Epithelial cell of prostate (primary cell): ENCODE measurements around the gene PTPRB.

Experiments used
- DNase-seq: peaks from one replicate; pipeline ENCODE4 v3.0.0-alpha.2; 2011; ENCODE audit warnings: low read depth, low spot score
- H3K27ac ChIP-seq: fragments of 450-650 bp; 2 replicates; pipeline ENCODE4 v1.5.1; 2017; ENCODE audit warnings: mild to moderate bottlenecking

Gene PTPRB

GRCh38 chr12:70605976-70606375 is 31.3 kb downstream of the PTPRB start:
- H3K27ac ChIP-seq, result no peak overlapping the region
- peak; percentile 24 for DNase-seq

- no peak overlapping the region for H3K27ac ChIP-seq
- no peak for DNase-seq
These were observed 32.6 kb downstream of the PTPRB start for GRCh38 chr12:70604662-70605061.

- no peak for DNase-seq
- H3K27ac ChIP-seq, result no peak overlapping the region
These were observed 34.2 kb downstream of the PTPRB start for GRCh38 chr12:70603044-70603443.

- no peak overlapping the region for H3K27ac ChIP-seq
- DNase-seq, result no peak
These were observed 38.6 kb downstream of the PTPRB start for GRCh38 chr12:70598467-70599193.

- H3K27ac ChIP-seq, result no peak overlapping the region
- DNase-seq, result no peak
These were observed 44.6 kb downstream of the PTPRB start for GRCh38 chr12:70592664-70593063.

- no peak for DNase-seq
These were observed 46.5 kb downstream of the PTPRB start for GRCh38 chr12:70590549-70591226.

GRCh38 chr12:70590051-70590450 is 47.2 kb downstream of the PTPRB start:
- no peak overlapping the region for H3K27ac ChIP-seq
- DNase-seq, result peak; percentile 12

More at GRCh38 chr12:70590549-70591226, 46.5 kb downstream of the PTPRB start:
- H3K27ac ChIP-seq, result no peak overlapping the region

- H3K27ac ChIP-seq, result no peak overlapping the region
- DNase-seq, result no peak
These were observed 52.9 kb downstream of the PTPRB start for GRCh38 chr12:70584332-70584731.

- no peak overlapping the region for H3K27ac ChIP-seq
- no peak for DNase-seq
These were observed 54.0 kb downstream of the PTPRB start for GRCh38 chr12:70583251-70583650.

GRCh38 chr12:70581208-70581607 is 56.0 kb downstream of the PTPRB start:
- no peak overlapping the region for H3K27ac ChIP-seq
- DNase-seq, result no peak

- DNase-seq, result no peak
- no peak overlapping the region for H3K27ac ChIP-seq
These were observed 60.0 kb downstream of the PTPRB start for GRCh38 chr12:70577283-70577634.

GRCh38 chr12:70576341-70577282 is 60.6 kb downstream of the PTPRB start:
- no peak overlapping the region for H3K27ac ChIP-seq
- DNase-seq, result peak; percentile 10

- H3K27ac ChIP-seq, result no peak overlapping the region
- DNase-seq, result no peak
These were observed 65.4 kb downstream of the PTPRB start for GRCh38 chr12:70571705-70572268.

- no peak overlapping the region for H3K27ac ChIP-seq
- DNase-seq, result no peak
These were observed 66.2 kb downstream of the PTPRB start for GRCh38 chr12:70571029-70571428.

- DNase-seq, result no peak
- no peak overlapping the region for H3K27ac ChIP-seq
These were observed 75.7 kb downstream of the PTPRB start for GRCh38 chr12:70561550-70561949.

- DNase-seq, result peak; percentile 26
- no peak overlapping the region for H3K27ac ChIP-seq
These were observed 76.6 kb downstream of the PTPRB start for GRCh38 chr12:70560671-70561070.

GRCh38 chr12:70559390-70559789 is 77.8 kb downstream of the PTPRB start:
- DNase-seq, result no peak

GRCh38 chr12:70557583-70558191 is 79.5 kb downstream of the PTPRB start:
- DNase-seq, result no peak
- no peak overlapping the region for H3K27ac ChIP-seq

More at GRCh38 chr12:70559390-70559789, 77.8 kb downstream of the PTPRB start:
- H3K27ac ChIP-seq, result no peak overlapping the region

GRCh38 chr12:70556179-70556869 is 80.9 kb downstream of the PTPRB start:
- peak overlapping the region; percentile 54 for H3K27ac ChIP-seq
- peak; percentile 10 for DNase-seq
